Amygdala (tissue), 56 donors: ENCODE data around the gene COL19A1.

Experiments used
- DNase-seq, 56 donors: peaks; one replicate each; lab custom pipeline; 2025; lab: John Stamatoyannopoulos, UW

COL19A1 gene

DNA sequence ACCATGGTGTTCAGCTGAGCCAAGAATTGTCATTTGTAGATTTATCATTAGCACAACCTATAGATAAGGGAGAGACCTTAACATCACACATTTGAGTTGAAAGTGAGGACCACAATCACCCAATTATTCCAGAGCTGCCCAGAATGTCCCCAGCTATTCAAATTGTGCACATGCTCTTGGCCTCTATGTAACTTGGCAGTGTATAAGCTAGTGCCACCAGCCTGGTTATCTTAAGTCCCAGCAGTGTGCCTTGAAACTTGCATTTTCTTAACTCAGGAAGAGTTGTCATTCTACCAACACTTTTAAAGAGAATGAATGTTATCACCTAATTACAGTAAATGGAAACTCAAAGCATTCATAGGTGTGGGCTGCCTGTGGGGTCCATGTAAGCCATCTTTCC is 245.4 kb downstream of the COL19A1 start:
- no peak for DNase-seq

DNA sequence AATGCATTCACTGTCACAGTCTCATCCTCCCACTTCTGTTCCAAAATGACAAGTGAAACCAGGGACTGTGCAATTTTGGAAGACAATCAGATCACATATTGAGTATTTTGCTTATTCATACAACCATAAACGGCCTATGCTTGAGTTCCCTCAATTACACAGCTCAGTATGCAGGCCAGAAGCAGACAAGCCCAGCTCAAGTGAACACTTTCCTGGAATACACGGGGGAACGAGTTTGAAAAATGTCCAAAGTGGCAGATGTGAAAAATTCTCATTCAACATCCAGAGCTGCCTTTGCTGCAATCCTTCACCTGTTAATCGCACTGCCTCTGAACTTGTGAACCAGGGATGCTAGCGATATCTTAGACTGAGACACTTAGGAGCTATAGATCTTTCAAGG is 246.4 kb downstream of the COL19A1 start:
- DNase-seq = peak in 4 of 56 donors; percentile 5 to 13 (median 6)

DNA sequence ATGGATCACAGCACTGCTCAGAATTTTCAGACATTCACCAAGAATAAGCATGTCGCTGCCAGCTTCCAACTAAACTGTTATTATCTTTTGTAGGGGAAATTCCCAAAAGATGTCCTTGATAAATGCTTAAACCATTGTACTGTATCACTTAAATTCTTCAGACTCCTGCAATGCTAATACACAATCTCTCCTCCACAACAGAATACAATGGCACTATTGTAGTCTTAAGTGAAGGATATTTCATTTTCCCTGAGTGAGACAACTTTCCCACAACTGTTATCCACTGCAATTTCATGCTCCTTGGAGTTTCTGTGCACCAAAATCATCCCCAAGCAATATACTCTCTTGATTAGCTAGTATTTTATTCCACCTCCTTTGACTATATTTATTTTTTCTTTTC is 246.8 kb downstream of the COL19A1 start:
- no peak for DNase-seq

DNA sequence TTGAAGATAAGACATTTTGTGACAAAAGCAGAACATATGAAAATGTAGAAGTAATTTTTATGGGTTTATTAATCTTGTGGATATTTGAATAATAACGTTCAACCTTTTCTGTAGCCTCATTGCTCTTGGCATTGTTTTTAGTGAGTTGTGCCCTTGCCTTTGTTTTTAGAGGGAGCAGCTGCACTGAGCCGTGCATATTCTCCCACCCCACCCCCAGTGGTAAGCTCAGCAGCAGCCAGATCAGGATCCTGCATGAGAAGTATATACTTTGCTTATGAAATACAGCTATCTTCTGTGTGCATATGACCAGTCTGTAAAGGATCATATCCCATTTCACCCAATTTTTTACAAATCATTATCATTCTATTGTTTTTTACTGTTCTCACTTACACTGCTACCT is 252.3 kb downstream of the COL19A1 start:
- DNase-seq = no peak

DNA sequence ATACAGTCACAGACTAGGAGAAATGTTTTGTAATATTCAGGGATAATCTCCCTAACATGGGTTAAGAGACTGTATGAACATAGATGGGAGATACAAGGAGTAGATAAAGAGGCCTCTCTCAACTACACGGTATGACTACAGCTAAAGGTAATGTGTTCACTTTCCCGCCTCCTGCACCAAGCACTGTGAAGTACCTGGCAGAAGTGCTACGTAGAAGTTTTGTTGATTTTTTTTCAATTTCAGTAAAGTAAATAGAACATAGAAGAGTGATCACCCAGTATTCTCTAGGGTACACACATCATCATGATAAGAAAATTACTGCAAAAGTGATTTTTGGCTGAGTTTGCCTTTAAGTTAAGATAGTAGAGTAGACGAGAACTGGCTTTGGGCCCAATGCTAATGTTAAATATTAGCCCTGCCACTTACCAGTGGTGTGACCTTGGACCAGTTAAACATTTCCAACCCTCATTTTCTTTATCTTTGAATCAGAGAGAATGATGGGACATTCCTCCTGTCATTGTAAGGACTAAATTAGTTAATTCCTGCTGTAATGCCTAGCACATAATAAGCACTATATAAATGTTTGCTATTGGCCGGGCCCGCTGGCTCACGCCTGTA is 253.0 kb downstream of the COL19A1 start:
- no peak for DNase-seq

DNA sequence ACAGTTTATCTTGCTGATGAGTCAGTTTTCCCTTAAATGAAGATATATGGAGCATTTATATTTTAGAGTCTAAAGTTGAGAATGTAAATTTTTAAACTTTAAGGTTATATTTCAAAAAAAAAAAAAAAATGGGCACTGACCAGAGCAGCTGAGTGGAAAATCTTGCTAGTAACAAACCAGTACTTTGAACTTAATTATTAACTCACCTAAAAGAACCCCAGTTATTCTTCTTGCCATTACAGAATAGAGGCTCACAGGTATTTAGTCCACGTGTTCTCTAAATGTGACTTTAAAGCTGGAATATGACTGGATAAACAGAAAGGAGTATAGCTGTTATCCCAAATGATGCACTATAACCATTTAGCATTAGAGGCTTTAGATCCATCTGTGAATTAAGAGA is 258.1 kb downstream of the COL19A1 start:
- DNase-seq = no peak

DNA sequence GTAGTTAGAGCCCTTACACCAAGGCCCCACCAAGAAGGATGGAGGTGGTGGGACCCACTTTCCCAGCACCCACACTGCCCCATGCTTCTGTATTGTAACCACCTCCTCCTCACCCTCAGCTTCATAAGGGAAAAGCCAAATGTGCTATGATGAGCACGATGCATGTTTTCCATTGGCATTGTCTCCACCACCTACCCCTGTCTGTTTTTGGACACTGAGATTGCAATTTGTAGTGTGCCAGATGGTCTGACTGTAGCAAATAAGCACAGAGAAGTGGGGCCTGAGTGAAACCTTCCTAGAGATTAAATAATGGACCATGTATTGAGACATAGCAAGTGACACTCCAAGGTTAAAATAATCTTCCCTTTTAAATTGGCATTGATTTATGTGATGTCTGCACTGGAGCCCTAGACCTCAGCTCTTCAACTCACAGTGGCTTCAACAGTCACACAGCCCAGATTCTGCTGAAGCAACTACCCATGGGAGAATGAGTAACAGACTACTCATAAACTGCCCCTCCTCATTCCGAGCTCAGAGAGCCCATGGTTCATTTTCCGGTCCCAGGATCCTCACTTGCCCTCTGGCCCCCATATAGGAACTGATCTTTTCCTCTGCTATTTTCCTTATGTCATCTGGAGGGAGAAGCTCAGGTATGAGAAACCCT is 258.7 kb downstream of the COL19A1 start:
- DNase-seq = peak in 4 of 56 donors; percentile 3 to 31 (median 20)

DNA sequence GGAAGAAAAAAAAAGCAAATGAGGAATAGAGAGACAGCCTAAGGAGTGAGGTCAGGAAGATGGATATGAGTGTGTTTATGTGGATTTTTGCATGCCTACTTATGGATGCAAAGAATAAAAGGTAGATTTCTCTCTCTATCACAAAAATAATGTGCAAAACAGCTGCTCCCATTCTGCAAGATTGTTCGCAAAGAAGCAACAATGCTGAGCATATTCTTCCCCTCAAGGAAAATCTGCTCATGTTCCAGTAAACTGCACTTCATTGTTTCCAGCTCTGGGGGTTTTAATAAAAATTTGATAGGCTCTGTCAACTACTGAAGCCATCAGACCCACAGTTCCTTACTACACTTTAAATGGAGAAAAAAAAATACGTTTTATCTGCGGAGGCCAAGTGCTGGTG is 259.2 kb downstream of the COL19A1 start:
- DNase-seq = no peak

DNA sequence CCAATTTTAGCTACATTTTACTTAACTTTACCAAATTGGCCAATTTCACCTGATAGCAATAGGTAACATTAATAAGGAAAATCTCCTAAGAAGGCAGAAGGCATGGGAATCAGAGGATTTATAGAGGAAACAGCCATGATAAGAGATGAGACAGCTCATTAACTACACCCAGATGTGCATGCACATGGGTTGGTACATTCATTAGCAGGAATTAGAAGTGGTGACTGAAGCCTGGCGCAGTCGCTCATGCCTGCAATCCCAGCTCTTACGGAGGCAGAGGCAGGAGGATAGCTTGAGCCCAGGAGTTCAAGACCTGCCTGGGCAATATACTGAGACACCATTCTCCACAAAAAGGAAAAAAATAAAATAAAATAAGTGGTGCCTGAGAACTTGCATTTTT is 263.0 kb downstream of the COL19A1 start:
- no peak for DNase-seq

DNA sequence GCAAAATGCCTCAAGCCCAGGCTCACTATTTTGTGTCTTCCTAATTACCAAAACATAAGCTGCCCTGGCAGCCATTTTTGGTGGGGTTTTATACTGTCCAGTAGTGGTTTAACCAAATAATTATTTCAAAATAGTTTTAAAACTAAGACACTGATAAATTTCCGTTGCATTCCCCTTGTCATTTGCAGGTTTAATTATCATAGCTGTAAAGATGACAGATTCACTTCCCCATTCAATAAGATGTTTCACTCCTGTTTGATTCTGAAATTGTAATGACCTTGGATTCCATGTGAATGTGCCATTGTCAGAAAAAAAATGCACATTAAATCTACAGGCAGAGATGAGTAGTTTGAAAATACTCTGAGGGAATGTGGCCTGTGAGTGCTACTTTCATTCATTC is 264.5 kb downstream of the COL19A1 start:
- no peak for DNase-seq

DNA sequence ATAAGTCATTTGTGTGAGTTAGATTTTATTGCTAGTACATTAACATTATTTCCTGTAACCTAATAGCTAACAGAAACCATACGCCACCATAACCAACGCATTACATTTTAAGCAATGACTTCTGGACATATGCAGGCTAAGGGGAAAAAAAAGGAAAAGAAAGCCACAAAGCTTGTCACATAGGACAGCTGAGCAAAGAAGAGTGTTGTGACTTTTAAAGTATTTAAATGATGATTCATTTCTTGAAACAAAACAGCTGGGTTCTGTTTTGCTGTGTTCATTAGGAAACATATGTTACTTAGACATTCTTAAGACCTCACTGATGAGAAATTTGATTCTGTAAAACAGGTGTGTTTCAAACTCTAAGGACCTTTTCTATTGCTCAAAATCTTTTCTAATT is 265.2 kb downstream of the COL19A1 start:
- DNase-seq = no peak

DNA sequence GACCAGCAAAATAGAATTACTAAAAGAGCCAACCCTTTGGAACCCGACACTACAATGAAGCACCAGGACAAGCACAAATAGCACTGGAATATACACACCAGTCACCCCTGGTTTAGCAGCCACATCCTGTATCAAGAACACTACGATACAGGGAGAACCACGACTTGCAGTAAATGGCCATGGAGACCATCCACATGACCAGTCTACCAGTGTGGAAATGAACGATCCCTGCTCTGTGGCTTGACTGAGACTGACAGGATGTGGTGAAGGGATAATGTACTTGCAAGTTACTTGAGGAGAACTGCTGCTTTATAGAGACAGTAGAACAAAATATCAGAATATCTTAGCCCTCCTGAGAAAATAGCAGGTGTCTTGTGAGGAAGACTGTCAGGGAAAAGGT is 266.9 kb downstream of the COL19A1 start:
- DNase-seq = no peak

DNA sequence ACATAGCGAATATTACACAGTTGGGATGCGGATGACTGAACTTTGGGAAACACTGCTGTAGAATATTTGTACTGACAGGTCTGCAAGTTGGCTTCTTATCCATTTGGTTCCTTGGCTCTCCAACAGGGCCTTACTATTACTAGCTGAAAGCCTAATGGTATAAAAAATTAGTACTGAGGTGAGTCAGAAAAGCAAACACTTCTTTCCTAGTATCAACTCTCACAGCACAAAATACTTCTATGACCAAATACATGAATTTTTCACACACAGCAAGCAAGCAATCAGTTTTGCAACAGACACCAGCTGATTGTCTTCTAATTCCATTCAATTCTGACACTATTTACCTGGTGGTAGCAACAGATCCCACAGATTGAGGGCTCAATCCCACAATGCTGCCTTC is 268.2 kb downstream of the COL19A1 start:
- DNase-seq = no peak

DNA sequence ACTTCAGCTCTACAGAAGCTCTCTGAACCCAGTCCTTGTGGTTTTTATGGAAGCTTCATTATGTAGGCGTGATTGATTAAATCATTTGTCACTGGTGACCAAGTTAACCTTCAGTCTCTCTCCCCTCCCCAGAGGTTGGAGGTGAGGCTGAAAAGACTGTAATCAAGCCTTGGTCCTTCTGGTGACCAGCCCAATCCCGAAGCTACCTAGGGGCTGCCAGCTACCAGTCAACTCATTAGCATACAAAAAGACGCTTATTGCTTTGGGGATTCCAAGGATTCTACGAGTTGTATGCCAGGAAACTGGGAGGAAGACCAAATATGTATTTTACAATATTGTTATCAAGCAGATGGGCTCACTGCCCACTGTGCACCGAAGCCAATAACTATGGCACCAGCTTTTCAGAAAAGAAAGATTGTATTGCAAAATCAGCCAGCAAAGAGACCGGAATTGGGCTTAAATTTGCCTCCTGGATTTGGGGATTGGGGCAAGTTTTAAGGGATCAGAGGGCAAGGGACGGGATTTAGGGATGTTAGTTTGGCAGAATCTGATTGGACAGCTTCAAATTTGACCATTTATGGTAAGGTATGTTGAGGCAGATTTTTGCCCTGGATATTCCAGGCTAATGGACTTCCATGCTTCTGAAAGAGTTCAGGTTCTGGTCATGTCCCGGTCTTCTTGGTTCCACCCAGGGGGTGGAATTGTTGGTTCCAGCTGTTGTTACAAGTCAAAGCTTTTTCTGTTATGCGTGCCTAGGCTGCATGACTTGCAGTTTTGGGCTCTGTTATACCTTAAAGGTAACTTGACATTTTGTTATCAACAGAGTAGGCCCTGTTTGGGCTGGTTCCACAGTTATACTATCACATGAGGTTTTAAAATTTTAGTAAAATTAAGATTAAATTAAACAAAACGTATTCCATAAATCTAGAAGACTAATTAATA is 269.1 kb downstream of the COL19A1 start:
- DNase-seq = no peak

DNA sequence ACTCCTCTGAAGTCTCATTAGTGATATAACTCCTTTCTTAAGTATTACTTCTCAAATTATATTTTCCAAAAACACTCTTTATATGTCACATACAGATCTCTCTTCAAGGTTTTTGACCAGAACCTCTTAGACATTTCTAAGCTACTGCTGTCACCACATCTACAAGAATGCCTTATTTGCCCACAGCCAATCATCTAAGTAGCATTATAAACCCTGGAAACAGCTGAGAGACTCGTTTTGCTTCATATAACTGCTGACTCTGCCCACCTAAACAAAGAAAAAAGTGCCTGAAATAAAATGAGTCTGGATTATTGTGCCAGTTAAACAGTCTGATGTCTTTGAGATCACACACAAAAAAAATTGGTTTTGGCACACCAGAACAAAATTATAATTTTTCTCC is 270.6 kb downstream of the COL19A1 start:
- DNase-seq = no peak

DNA sequence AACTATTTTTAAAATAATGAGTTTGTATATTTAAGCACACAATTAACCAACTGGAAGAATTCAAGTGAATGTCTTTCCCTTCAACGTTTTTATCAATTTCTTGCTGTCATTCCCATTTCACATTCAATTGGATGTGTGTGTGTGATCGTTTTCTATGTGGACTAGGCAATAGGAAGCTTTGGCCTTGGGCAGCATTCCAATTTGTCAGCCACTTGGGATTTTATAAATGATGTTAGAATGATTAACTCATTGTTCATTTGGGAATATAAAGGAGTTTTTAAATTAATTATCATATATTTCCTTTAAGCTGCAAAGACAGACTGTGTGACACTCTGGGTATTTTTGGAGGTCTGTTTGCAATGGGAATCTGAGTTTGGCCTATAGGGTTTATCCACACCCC is 274.1 kb downstream of the COL19A1 start:
- DNase-seq = no peak

DNA sequence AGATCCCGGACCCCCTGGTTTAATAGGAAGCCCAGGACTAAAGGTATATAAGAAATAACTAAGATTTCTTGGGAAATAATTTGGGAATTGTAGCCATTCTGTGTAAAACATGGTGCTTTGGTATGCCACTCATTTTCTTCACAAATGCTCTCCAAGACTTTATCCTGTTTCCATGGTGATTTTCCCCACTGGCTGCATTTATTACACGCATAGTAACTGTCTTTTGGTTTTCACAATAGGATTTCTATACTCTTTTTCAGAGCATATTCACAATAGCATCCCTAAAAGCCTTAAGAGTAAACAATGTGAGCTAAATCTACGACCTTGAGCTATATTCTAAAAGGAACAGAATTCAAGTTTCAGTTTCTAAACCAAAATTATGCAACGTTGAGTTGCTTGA is 275.7 kb downstream of the COL19A1 start:
- no peak for DNase-seq

DNA sequence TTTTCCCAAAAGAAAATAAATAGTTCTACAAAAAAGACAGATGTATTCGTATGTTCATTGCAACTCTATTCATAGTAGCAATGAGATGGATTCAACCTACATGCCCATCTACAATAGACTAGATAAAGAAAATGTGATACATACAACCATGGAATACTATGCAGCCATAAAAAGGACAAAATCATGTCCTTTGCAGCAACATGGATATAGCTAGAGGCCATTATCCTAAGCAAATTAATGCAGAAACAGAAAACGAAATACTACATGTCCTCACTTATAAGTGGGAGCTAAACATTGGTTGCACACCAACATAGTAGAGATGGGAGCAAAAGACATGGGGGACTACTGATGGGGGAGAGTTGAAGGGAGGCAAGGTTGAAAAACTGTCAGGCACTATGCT is 278.8 kb downstream of the COL19A1 start:
- no peak for DNase-seq

DNA sequence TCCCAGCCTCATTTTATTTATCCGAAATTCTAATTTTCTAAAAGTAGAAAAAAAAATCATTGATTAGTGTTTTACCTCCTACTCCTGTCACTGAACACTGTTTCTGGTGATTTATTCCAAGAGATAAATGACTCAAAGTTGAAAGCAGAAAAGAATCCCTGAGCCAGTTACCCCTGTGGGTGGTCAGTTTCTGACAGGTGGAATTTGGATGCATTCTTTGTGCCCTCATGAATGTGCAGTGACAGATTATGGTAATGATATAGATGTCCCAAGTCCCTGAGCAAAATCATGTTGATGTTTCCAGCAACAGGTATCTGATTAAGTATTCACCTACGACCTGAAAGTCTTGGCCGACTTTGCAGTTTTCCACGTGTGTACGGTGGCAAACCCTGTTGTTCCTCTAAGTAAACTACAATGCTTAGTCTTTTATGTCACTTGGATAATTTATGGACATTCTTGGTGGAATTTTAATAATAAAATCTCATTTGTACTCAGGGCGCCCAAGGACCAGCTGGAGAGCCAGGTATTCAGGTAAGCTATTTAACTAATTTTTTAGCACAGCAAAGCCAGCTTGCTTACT is 282.9 kb downstream of the COL19A1 start:
- no peak for DNase-seq

DNA sequence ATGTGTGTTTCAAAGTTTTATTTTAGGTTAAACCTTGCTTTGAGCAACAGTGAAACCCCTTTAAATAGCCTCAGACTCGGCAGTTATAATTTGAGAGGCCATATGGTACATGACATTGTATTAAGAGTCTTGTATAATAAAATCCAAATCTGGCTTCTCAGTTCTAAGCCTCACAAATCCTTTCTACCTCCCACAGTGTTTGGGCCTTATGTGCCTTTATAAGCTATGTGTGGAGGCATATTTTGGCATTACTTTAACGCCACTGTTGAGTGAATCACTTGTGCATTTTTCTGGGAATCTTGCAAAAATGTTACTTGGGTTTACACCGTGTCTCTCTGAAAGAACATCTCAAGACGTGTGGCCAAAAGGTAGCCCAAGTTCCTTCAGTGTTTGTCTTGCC is 284.2 kb downstream of the COL19A1 start:
- peak in 1 of 56 donors; percentile 2 for DNase-seq

DNA sequence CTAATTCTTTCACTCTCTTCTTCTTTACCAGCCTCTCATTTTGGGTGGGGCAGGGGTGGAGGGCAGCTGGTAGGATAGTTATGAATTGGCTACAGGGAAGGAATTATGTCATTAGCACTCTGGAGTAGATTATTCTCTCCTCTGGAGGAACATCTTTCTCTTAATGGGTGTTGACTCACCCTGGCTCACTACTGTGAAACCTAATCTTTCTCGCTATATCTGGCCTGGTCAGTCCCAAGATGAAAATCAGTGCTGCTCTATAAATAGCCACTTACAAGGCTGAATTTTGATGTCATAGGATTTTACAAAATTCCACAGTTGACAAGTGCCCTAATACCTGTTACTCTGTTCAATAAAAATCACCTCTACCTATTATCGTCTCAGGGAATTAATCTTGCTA is 285.3 kb downstream of the COL19A1 start:
- DNase-seq = no peak
